CD4-positive, alpha-beta T cell treated with Interleukin-4 for 1 hour (primary cell): ENCODE results near the gene NCF2.
"Not testable (repeated sequence)": the region's sequence is repeated elsewhere in the genome, so short reads cannot be mapped to it uniquely, and the experiment has no call there.

ENCODE experiments used
- DNase-seq, 2 donors: peaks; one replicate each; pipeline ENCODE4 v3.0.0-alpha.2; 2020 to 2022

Gene NCF2

GRCh38 chr1:183590244-183591191 is at the start of gene NCF2:
TSS of gene NCF2 (minus strand) at chr1:183590459. CDS start at chr1:183590329, 130 bp downstream.
- peak; percentile 48 to 83 for DNase-seq

GRCh38 chr1:183638649-183639387 is 48.6 kb upstream of the NCF2 start:
- no peak for DNase-seq

GRCh38 chr1:183636783-183637182 is 46.5 kb upstream of the NCF2 start:
- DNase-seq = no peak

GRCh38 chr1:183636334-183636682 is 46.0 kb upstream of the NCF2 start:
- DNase-seq = no peak

- peak; percentile 97 for DNase-seq
These were observed 45.5 kb upstream of the NCF2 start, which contains the start of gene ARPC5 for GRCh38 chr1:183635606-183636333. TSS of gene ARPC5 (minus strand) at chr1:183635783. CDS start at chr1:183635659, 124 bp downstream.

- no peak for DNase-seq
These were observed 44.9 kb upstream of the NCF2 start for GRCh38 chr1:183635099-183635605.

- no peak for DNase-seq
These were observed 44.3 kb upstream of the NCF2 start for GRCh38 chr1:183634429-183635065.

GRCh38 chr1:183633676-183634343 is 43.6 kb upstream of the NCF2 start:
- DNase-seq = peak; percentile 25 to 79

GRCh38 chr1:183632964-183633363 is 42.7 kb upstream of the NCF2 start:
- DNase-seq = no peak

GRCh38 chr1:183632114-183632513 is 41.9 kb upstream of the NCF2 start:
- DNase-seq = no peak

- DNase-seq = no peak
These were observed 40.5 kb upstream of the NCF2 start for GRCh38 chr1:183630748-183631147.

- no peak for DNase-seq
These were observed 38.3 kb upstream of the NCF2 start for GRCh38 chr1:183628537-183628936.

- not testable (repeated sequence) for DNase-seq
These were observed 36.0 kb upstream of the NCF2 start for GRCh38 chr1:183626236-183626635.

- DNase-seq = peak; percentile 68
These were observed 32.9 kb upstream of the NCF2 start for GRCh38 chr1:183622884-183623785.

- DNase-seq = no peak
These were observed 31.8 kb upstream of the NCF2 start for GRCh38 chr1:183622013-183622412.

- no peak for DNase-seq
These were observed 30.1 kb upstream of the NCF2 start for GRCh38 chr1:183620311-183620710.

GRCh38 chr1:183619781-183620180 is 29.5 kb upstream of the NCF2 start:
- DNase-seq = no peak

GRCh38 chr1:183618202-183618601 is 27.9 kb upstream of the NCF2 start:
- DNase-seq = not testable (repeated sequence)

GRCh38 chr1:183612975-183613374 is 22.7 kb upstream of the NCF2 start:
- not testable (repeated sequence) for DNase-seq

- no peak for DNase-seq
These were observed 22.1 kb upstream of the NCF2 start for GRCh38 chr1:183612407-183612806.

- no peak for DNase-seq
These were observed 20.8 kb upstream of the NCF2 start for GRCh38 chr1:183611021-183611420.
